GM12801 (cell line): Measurements from ENCODE around the gene ZNF846.

Source experiments
- CTCF ChIP-seq: IDR thresholded peaks from one replicate; pipeline ENCODE4 v1.5.1; 2011; ENCODE audit warnings: control low read depth; ENCODE audit not compliant: insufficient read length; ENCODE audit errors: extremely low read depth

ZNF846 gene

DNA sequence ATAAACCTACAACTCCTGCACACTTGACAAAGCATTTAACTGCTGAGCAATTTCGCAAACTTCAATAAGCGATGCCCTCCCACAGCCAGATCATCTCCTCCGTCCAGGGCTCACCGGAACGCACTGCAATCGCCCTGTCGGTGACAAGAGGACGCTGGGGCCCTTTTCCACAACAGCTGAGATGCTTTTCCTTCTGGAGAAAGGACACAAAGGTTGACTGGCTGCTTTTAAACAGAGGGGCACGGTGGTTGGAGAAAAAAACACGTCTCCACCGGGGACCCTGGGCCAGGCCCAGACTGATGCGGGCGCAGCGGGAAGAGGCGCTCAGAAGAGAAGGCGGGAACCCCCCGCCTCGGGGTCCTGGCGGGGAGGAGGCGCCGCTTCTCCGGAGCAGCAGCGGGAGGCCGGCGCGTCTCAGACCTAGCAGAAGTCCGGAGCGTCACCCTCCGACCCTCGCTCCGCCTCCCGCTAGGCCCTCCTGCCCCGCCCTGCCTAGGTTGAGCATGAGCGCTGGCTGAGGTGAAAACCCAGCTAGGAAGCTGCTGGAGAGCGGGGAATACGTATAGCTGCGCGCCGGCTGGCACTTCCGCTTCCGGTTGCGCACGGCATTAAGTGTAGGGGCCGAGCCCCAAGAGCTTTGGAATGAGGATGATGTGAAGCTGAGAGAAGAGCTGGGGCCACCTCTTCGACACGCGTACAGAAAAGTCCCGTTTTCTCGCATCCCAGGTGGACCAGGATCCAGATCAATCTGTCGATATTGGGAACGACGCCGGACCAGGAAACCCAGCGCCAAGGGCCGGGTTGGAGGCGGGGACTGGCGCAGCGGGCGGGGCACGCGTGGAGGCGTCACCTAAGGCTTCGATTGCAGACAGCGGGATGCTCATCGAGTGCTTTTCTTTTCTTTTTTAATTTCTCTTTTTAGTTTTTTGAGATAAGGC is at the start of gene ZNF846:
TSS of gene ZNF846 (minus strand) at position 564 of the 938 bp plus-strand sequence. CDS start 3,788 bp downstream, outside the sequence.
- TF ChIP-seq CTCF: no peak

- TF ChIP-seq CTCF: no peak
Observed at GRCh38 chr19:9818175-9818733, 49.7 kb upstream of the ZNF846 start.

DNA sequence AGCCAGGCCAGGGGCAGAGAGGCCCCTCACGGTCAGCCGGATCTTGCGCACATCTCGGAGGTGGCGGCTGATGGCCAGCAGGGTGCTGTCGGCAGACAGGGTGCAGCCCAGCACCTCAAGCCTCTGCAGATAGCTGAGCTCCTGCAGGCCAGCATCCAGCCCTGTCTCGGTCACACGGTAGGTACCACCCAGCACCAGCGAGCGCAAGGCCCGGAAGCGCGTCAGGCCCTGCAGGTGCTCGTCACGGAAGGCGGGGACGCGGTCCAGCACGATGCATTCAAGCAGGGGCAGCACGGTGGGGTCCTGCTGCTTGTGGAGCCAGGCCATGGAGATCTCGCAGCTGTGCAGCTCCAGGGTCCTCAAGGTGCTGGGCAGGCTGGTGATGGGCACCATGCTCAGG is 42.6 kb upstream of the ZNF846 start:
- no peak for TF ChIP-seq CTCF

GRCh38 chr19:9808855-9809824 is 40.6 kb upstream of the ZNF846 start:
- no peak for TF ChIP-seq CTCF

- no peak for TF ChIP-seq CTCF
Observed at GRCh38 chr19:9806803-9807202, 38.3 kb upstream of the ZNF846 start.

- TF ChIP-seq CTCF: no peak
Observed at GRCh38 chr19:9801976-9802375, 33.4 kb upstream of the ZNF846 start.

GRCh38 chr19:9799162-9799561 is 30.6 kb upstream of the ZNF846 start:
- no peak for TF ChIP-seq CTCF
